Panc1 (cell line): ENCODE data around the gene SUDS3.

Source experiments
- POLR2AphosphoS5 ChIP-seq: IDR thresholded peaks from 2 replicates; pipeline ENCODE4 v1.6.1; 2012; ENCODE audit warnings: mild to moderate bottlenecking, low read depth, low read length, moderate library complexity
- TF ChIP-seq, protein P1 (sequence below): fragments of 450-650 bp; IDR thresholded peaks from 2 replicates; pipeline ENCODE4 v1.5.1; 2017; ENCODE audit warnings: mild to moderate bottlenecking
- TF ChIP-seq, protein P2 (sequence below), 2 experiments: IDR thresholded peaks; 2 replicates each; pipeline ENCODE4 v1.6.1; 2011 to 2012; ENCODE audit warnings: low read depth in 2 of 2, control low read depth in 1 of 2, low read length in 1 of 2, mild to moderate bottlenecking in 1 of 2, moderate library complexity in 1 of 2; ENCODE audit not compliant: insufficient read depth in 1 of 2

DNA sequence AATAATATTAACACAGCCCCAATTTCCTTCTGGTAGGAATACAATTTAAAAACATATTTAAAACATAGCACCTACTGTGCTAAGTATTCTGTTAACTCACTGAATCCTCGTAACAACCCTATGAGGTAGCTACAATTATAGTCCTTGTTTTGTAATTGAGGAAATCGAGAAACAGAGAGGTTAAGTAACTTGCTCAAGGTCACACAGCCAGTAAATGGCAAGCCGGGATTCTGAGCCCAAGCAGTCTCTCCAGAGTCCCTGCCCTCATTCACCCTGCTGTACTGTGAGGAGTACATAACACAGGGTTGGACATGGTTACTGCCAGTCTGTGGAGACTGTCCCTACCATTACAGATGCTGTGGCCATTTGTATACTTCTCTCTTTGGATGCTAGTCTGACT is 44.3 kb downstream of the SUDS3 start:
- TF ChIP-seq, protein P1, sequence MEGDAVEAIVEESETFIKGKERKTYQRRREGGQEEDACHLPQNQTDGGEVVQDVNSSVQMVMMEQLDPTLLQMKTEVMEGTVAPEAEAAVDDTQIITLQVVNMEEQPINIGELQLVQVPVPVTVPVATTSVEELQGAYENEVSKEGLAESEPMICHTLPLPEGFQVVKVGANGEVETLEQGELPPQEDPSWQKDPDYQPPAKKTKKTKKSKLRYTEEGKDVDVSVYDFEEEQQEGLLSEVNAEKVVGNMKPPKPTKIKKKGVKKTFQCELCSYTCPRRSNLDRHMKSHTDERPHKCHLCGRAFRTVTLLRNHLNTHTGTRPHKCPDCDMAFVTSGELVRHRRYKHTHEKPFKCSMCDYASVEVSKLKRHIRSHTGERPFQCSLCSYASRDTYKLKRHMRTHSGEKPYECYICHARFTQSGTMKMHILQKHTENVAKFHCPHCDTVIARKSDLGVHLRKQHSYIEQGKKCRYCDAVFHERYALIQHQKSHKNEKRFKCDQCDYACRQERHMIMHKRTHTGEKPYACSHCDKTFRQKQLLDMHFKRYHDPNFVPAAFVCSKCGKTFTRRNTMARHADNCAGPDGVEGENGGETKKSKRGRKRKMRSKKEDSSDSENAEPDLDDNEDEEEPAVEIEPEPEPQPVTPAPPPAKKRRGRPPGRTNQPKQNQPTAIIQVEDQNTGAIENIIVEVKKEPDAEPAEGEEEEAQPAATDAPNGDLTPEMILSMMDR: no peak
- TF ChIP-seq, protein P2, sequence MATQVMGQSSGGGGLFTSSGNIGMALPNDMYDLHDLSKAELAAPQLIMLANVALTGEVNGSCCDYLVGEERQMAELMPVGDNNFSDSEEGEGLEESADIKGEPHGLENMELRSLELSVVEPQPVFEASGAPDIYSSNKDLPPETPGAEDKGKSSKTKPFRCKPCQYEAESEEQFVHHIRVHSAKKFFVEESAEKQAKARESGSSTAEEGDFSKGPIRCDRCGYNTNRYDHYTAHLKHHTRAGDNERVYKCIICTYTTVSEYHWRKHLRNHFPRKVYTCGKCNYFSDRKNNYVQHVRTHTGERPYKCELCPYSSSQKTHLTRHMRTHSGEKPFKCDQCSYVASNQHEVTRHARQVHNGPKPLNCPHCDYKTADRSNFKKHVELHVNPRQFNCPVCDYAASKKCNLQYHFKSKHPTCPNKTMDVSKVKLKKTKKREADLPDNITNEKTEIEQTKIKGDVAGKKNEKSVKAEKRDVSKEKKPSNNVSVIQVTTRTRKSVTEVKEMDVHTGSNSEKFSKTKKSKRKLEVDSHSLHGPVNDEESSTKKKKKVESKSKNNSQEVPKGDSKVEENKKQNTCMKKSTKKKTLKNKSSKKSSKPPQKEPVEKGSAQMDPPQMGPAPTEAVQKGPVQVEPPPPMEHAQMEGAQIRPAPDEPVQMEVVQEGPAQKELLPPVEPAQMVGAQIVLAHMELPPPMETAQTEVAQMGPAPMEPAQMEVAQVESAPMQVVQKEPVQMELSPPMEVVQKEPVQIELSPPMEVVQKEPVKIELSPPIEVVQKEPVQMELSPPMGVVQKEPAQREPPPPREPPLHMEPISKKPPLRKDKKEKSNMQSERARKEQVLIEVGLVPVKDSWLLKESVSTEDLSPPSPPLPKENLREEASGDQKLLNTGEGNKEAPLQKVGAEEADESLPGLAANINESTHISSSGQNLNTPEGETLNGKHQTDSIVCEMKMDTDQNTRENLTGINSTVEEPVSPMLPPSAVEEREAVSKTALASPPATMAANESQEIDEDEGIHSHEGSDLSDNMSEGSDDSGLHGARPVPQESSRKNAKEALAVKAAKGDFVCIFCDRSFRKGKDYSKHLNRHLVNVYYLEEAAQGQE (IDR thresholded peaks at IDR 0.05; ENCODE audit: insufficient read depth in 1 of 2, low read depth in 2 of 2, low read length in 1 of 2): no peak
- TF ChIP-seq POLR2AphosphoS5: no peak
